Measurements from ENCODE around the gene FRAS1. TPM values are rescaled to one million over a fixed set of nuclear protein-coding genes. Genes with fewer than 3 reads are reported as not detected.

FRAS1 gene
- total and polyA plus RNA-seq, 2 of the 8 experiments (the other 6 are each of a cell fraction or from before 2014, with no cell fraction given), result 38.5 to 109 TPM

- TF ChIP-seq, protein P1, sequence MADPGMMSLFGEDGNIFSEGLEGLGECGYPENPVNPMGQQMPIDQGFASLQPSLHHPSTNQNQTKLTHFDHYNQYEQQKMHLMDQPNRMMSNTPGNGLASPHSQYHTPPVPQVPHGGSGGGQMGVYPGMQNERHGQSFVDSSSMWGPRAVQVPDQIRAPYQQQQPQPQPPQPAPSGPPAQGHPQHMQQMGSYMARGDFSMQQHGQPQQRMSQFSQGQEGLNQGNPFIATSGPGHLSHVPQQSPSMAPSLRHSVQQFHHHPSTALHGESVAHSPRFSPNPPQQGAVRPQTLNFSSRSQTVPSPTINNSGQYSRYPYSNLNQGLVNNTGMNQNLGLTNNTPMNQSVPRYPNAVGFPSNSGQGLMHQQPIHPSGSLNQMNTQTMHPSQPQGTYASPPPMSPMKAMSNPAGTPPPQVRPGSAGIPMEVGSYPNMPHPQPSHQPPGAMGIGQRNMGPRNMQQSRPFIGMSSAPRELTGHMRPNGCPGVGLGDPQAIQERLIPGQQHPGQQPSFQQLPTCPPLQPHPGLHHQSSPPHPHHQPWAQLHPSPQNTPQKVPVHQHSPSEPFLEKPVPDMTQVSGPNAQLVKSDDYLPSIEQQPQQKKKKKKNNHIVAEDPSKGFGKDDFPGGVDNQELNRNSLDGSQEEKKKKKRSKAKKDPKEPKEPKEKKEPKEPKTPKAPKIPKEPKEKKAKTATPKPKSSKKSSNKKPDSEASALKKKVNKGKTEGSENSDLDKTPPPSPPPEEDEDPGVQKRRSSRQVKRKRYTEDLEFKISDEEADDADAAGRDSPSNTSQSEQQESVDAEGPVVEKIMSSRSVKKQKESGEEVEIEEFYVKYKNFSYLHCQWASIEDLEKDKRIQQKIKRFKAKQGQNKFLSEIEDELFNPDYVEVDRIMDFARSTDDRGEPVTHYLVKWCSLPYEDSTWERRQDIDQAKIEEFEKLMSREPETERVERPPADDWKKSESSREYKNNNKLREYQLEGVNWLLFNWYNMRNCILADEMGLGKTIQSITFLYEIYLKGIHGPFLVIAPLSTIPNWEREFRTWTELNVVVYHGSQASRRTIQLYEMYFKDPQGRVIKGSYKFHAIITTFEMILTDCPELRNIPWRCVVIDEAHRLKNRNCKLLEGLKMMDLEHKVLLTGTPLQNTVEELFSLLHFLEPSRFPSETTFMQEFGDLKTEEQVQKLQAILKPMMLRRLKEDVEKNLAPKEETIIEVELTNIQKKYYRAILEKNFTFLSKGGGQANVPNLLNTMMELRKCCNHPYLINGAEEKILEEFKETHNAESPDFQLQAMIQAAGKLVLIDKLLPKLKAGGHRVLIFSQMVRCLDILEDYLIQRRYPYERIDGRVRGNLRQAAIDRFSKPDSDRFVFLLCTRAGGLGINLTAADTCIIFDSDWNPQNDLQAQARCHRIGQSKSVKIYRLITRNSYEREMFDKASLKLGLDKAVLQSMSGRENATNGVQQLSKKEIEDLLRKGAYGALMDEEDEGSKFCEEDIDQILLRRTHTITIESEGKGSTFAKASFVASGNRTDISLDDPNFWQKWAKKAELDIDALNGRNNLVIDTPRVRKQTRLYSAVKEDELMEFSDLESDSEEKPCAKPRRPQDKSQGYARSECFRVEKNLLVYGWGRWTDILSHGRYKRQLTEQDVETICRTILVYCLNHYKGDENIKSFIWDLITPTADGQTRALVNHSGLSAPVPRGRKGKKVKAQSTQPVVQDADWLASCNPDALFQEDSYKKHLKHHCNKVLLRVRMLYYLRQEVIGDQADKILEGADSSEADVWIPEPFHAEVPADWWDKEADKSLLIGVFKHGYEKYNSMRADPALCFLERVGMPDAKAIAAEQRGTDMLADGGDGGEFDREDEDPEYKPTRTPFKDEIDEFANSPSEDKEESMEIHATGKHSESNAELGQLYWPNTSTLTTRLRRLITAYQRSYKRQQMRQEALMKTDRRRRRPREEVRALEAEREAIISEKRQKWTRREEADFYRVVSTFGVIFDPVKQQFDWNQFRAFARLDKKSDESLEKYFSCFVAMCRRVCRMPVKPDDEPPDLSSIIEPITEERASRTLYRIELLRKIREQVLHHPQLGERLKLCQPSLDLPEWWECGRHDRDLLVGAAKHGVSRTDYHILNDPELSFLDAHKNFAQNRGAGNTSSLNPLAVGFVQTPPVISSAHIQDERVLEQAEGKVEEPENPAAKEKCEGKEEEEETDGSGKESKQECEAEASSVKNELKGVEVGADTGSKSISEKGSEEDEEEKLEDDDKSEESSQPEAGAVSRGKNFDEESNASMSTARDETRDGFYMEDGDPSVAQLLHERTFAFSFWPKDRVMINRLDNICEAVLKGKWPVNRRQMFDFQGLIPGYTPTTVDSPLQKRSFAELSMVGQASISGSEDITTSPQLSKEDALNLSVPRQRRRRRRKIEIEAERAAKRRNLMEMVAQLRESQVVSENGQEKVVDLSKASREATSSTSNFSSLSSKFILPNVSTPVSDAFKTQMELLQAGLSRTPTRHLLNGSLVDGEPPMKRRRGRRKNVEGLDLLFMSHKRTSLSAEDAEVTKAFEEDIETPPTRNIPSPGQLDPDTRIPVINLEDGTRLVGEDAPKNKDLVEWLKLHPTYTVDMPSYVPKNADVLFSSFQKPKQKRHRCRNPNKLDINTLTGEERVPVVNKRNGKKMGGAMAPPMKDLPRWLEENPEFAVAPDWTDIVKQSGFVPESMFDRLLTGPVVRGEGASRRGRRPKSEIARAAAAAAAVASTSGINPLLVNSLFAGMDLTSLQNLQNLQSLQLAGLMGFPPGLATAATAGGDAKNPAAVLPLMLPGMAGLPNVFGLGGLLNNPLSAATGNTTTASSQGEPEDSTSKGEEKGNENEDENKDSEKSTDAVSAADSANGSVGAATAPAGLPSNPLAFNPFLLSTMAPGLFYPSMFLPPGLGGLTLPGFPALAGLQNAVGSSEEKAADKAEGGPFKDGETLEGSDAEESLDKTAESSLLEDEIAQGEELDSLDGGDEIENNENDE (IDR thresholded peaks at IDR 0.05; ENCODE audit: insufficient replicate concordance, low read length), result no peak
- TF ChIP-seq TEAD4 (IDR thresholded peaks at IDR 0.05; ENCODE audit: low read depth, low read length), result no peak
Observed at GRCh38 chr4:78544678-78545077, 487.6 kb downstream of the FRAS1 start (continued).

Data from H1 (cell line).